SK-N-MC (cell line): ENCODE data around the gene LIFR.

Experiments
- EZH2 ChIP-seq: fragments of 200-600 bp; sonication (generic); IDR thresholded peaks from one replicate; pipeline ENCODE4 v1.6.1; 2017; ENCODE audit warnings: antibody characterized with exemption
- POLR2AphosphoS5 ChIP-seq: IDR thresholded peaks from 2 replicates; pipeline ENCODE4 v1.6.1; 2012; ENCODE audit warnings: mild to moderate bottlenecking, low read depth, low read length, borderline replicate concordance

DNA sequence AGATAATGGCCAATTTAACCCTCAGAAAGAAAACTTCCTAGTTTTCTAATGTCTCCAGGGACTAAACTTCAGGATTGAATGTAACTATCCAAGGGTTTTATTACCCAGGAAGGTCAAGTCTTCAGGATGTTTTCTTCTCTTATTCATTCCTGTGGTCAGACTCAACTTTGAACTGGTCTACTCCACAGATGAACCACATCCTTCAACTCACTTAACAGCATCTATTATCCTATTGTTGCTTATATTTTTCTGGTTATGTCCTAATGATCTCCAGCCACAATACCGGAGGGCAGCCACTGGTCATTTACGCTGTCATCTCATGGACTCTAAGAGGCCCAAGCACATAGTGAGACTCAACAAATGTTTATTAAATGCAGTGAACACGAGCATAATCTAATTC lies 47.2 kb upstream of the LIFR start:
- TF ChIP-seq POLR2AphosphoS5 (no peak), EZH2 (no peak)
